NCI-H345 (cell line): Measurements from ENCODE around the gene UPF2.
"Not testable (repeated sequence)": the region's sequence is repeated elsewhere in the genome, so short reads cannot be mapped to it uniquely, and the experiment has no call there.

Experiments used
- DNase-seq: peaks from one replicate; lab custom pipeline; 2025; lab: John Stamatoyannopoulos, UW

Gene UPF2

DNA sequence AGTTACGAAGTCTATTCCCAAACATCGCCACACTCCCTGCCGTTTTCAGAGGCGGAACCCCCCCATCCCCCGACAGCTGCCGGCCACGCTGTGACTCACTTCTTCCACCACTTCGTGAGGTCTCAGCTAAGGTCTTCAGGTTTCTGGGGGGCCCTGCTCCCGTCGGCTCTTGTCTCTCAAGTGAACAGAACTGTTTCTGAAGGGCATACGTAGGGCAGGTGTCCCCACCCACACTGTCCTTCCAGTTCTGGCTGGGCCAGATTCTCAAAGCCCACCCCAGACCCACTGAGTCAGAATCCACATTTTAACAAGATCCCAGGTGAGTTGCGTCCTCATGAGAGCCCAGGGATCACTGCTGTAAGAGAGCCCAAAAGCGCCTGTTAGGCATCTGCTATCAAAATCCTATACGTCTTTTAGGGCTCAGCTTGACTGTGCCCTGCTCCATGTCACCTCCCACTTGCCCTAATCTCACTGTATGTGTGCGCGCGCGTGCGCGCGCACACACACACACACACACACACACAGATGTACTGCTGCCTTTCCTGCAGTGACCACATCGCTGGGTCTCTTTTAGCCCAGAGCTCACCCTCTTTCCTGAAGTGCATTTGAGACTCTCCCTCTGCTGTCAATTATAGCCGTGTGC, 140.7 kb downstream of the UPF2 start:
- no peak for DNase-seq

- DNase-seq = no peak
These were observed 141.2 kb downstream of the UPF2 start for GRCh38 chr10:11901454-11901832.

- no peak for DNase-seq
These were observed 141.6 kb downstream of the UPF2 start for GRCh38 chr10:11901036-11901301.

DNA sequence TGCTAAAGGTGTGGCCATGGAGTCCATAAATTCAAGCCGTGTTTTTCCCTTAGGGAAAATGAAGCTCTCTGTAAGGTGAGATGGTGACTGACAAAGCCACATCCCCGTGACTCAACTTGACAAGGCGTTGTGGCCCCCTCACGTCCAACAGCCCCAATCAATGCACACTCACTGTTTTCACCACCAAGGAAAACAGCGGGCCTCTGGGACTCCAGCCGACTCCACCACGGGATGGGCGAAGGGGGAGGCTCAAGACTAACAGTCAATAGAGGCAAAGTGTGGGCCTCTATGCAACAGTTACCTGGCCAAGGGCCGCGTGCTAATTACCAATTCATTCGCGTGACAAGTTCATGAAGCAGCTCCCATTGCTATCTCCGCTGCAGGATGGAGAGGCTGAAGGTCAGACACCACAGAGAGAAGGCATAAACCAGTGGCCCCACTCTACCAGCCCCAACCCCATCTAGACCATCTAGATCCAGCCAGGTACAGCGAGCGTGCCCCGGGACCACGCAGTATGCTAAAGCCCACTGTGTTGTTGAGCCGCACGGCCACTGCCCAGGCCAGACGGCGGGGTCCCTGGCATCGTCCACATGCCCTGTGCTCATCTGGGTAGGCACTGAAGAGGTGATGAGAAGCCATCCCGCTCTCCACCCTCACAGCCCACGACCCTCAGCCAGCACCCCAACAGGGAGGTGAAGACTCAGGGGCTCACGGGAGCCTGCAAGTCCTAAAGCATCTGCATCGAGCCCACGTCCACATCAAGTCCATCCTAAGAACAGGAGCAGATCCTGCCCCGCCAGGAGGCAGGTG, 143.3 kb downstream of the UPF2 start:
- DNase-seq = no peak

DNA sequence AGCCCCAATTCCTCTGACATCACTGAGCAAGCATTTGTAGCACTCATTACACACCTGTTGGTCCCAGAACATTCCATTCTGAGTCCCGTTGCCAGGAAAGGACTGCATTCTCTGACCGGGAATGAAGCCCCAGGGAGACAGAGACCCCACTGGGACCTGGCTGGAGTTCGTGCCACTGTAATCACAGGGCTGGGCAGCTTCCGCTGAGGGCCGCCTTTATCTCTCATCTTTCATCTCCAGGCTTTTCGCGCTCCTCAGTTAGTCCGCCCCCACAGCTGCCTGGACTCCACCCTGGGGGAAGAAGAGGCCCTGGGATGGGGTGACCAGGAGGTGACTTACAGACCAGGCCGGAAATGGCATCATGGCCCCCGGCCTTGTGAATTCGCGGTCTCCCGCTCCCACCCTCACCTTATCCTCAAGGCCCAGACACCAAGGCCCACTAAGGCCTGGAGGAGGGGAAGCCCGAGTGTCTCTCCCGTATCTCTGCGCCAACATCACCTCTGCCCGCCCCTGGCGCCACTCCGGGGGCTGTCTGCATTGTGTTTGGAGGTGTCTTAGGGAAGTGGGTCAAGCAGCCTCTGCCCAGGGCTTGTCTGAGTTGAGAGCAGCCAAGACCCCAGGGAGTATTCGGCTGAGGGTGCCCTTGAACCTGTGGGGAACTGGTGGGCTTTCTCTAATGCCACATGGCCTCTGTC, 144.1 kb downstream of the UPF2 start:
- DNase-seq = peak; percentile 12

DNA sequence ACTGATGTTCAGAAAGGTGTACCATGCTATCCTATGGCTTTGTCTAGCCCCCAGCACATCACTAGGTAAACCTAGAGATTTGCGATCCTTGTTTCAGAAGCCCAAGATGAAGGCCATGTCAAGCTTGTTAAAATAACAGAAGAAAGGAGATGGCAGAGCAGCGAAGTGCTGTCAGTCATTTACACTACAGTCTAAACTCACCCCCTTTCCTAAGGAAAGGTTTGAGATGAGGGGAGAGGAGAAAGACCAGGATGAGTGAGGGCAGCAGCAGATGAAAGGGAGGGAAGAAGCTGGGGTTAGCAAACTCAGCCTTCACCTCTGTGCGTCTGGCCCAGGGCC, 144.6 kb downstream of the UPF2 start:
- no peak for DNase-seq

DNA sequence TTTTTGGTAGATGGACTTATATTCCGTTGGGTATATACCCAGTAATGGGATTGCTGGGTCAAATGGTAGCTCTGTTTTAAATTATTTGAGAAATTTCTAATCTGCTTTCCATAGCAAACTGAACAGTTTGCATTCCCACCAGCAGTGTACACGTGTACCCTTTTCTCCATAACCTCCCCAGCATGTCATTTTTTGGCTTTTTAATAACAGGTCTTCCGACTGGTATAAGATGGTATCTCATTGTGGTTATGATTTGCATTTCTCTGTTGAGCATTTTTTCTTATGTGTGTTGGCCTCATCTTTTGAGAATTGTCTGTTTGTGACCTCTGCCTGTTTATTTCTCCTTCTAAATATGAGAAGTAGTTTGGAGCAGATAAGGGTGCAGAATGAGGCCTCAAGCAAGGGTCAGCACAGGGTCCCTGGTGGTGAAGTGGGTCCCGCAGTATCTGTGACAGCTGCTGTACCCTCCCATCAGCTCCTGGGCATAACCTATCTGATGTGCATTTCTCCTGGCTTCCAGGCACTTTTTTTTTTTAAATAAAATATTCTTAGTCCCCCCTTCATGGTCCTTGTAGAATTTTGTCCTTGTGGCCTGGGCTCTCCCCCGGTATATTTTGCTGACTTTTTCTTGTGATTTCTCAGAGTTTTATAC, 145.9 kb downstream of the UPF2 start:
- no peak for DNase-seq

DNA sequence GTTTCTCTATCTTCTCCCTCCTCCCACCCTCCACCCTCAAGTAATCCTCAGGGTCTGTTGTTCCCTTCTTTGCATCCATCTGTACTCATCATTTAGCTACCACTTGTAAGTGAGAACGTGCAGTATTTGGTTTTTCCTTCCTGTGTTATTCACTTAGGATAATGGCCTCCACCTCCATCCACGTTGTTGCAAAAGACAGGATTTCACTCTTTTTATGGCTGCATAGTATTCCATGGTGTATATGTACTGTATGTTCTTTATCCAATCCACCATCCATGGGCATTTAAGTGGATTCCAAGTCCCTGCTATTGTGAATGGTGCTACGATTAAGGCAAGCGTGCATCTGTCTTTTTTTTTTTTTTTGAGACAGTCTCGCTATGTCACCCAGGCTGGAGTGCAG, 147.0 kb downstream of the UPF2 start:
- no peak for DNase-seq

GRCh38 chr10:11895108-11895466, 147.5 kb downstream of the UPF2 start:
- DNase-seq = no peak

- no peak for DNase-seq
These were observed 148.1 kb downstream of the UPF2 start for GRCh38 chr10:11894381-11895107.

- DNase-seq = no peak
These were observed 148.8 kb downstream of the UPF2 start for GRCh38 chr10:11893749-11894278.

DNA sequence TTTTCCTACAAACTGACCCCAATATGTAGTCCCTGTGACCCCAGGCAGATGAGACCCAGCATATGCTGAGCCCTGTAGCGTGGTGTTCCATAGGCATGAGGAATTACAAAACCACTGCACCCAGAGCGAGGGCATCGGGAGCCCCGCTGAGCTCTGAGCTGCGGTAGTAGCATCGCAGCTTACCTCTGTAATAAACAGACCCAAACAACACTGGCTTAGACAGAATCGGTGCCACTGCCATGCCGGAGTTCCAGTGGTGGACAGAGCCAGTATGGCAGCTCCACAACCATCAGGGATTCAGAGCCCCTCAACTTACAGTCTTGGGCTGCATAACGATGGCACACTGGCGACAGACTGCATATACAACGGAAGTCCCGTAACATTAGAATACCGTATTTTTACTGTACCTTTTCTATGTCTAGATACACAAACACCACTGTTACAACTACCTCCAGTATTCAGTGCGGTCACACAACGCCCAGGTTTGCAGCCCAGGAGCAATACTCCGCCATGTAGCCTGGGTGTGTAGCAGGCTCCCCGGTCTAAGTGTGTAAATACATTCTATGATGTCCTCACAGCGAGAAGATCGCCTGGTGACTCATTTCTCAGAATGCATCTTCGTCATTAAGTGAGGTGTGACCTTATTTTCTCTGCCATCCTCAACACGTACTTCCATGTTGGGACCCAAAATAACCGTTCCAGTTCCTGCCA, 150.7 kb downstream of the UPF2 start:
- no peak for DNase-seq

DNA sequence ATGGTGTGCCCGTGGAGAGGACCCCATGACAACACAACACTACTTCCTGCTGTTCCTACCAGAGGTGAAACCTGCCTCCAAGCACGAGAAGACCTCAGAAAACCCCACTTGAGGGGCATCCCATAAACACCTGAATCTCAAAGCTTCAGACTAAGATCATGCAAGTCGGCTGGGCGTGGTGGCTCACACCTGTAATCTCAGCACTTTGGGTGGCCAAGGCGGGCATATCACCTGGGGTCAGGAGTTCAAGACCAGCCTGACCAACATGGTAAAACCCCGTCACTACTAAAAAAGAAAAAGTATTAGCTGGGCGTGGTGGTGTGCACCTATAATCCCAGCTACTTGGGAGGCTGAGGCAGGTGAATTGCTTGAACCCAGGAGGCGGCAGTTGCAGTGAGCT, 153.3 kb downstream of the UPF2 start:
- DNase-seq = not testable (repeated sequence)

- DNase-seq = no peak
These were observed 155.0 kb downstream of the UPF2 start for GRCh38 chr10:11887381-11888227.

DNA sequence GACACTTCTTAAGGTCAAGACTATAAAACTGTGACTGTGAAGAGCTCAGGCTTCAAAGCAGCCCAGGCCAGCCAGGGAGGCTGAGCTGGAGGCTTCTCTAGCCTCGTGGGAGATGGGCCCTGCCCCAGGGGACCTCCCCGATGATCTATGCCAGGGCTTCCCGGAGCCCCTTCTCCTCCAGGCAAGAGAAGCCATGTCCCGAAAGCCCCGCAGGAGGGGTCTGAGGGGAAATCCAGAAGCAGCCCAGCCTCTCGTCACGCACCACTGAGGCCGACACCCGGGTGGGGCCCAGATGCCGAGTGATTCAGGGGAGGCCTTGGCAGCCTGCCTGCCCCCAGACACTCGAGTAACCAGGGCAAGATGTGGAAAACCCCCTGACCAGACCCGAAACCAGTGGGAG, 155.8 kb downstream of the UPF2 start:
- no peak for DNase-seq

GRCh38 chr10:11886138-11886474, 156.5 kb downstream of the UPF2 start:
- DNase-seq = no peak

DNA sequence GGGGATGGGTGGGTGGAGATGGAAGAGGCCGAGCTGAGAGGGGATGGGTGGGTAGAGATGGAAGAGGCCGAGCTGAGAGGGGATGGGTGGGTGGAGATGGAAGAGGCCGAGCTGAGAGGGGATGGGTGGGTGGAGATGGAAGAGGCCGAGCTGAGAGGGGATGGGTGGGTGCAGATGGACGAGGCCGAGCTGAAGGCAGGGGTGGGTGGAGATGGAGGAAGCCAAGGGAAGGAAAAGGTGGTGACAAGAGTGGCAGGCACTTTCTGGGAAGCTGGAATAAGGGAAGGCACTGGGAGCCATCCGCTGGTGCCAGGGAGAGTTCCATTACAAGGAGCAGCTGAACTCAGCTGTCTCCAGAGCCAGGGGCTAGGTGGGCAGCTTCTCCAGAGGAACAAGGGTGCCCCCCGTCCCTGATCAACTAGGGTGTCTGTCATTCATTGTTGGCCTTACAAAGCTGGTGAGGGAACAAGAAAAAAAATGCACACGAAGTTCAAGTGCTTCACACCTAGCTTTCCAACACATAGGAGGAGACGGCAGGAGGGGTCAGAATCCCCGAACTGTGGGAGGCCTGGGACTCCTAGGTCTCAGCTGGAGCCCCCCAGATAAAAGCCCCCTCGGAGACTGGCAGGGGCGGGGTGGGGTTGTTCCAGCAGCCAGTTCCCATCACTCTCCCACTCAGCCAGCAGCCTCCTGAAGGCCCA, 157.0 kb downstream of the UPF2 start:
- DNase-seq = no peak

- DNase-seq = no peak
These were observed 157.7 kb downstream of the UPF2 start for GRCh38 chr10:11884706-11885423.

- no peak for DNase-seq
These were observed 159.8 kb downstream of the UPF2 start for GRCh38 chr10:11882646-11883375.
